MG63 (cell line): ENCODE data around the gene RNF152. TPM values are rescaled to one million over a fixed set of nuclear protein-coding genes. Genes with fewer than 3 reads are reported as not detected.

Experiments
- DNase-seq: peaks from one replicate; pipeline ENCODE4 v3.0.0-alpha.2; 2020
- H3K27me3 ChIP-seq: fragments of 250-450 bp; sonication (Bioruptor Pico); 2 replicates; pipeline ENCODE4 v1.5.1; 2020; ENCODE audit warnings: mild to moderate bottlenecking, moderate library complexity
- H3K36me3 ChIP-seq: fragments of 250-450 bp; sonication (Bioruptor Pico); 2 replicates; pipeline ENCODE4 v1.5.1; 2020; ENCODE audit warnings: mild to moderate bottlenecking, moderate library complexity
- H3K4me3 ChIP-seq: fragments of 250-450 bp; sonication (Bioruptor Pico); 2 replicates; pipeline ENCODE4 v1.5.1; 2020; ENCODE audit warnings: mild to moderate bottlenecking, moderate library complexity
- H3K9me3 ChIP-seq: fragments of 250-450 bp; sonication (Bioruptor Pico); 2 replicates; pipeline ENCODE4 v1.5.1; 2020; ENCODE audit warnings: mild to moderate bottlenecking, moderate library complexity
- total RNA-seq: library from RNA; depleted of rRNA; stranded (reverse); fragments of >200 nt; shearing (Covaris generic); gene quantifications from 2 replicates; pipeline ENCODE4 v1.2.3, GENCODE V29; 2014; ENCODE audit warnings: low replicate concordance

Gene RNF152
- total RNA-seq, 1 experiment from 2014 or later, result 1.1 TPM

GRCh38 chr18:61900504-61901281 is 7.9 kb upstream of the RNF152 start:
- no peak for DNase-seq
- H3K27me3 ChIP-seq, result no peaks in the 10 kb centered on the region
- H3K4me3 ChIP-seq, result no peak overlapping the region

GRCh38 chr18:61898640-61899101 is 5.9 kb upstream of the RNF152 start:
- DNase-seq, result no peak
- Histone ChIP-seq H3K27me3 (no peaks in the 10 kb centered on the region), H3K36me3 (no peaks in the 10 kb centered on the region), H3K9me3 (no peaks in the 10 kb centered on the region), H3K4me3 (no peak overlapping the region)

More at GRCh38 chr18:61900504-61901281, 7.9 kb upstream of the RNF152 start:
- Histone ChIP-seq H3K9me3 (no peaks in the 10 kb centered on the region), H3K36me3 (no peaks in the 10 kb centered on the region)

DNA sequence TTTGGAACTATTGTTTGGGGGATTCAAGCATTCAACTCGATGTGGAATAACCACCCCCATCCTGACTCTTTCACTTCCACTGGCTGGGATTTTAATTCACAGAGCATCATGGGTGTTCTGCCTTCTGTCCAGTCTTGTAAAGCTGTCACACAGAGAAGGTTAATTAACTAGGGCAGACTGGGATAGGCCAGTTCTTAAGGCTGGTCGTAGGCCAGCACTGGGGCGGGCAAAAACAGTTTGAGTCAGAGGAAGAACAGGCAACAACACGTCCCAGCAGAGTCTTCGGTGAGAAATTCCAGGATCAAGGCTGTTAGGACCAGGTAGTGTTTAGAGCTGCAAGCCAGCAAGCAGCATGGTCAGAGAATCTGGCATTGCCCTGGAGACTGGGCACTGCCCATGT is 4.0 kb upstream of the RNF152 start:
- no peaks in the 10 kb centered on the region for H3K9me3 ChIP-seq
- H3K4me3 ChIP-seq, result no peak overlapping the region
- no peaks in the 10 kb centered on the region for H3K27me3 ChIP-seq
- H3K36me3 ChIP-seq, result no peaks in the 10 kb centered on the region
- peak; percentile 31 for DNase-seq

DNA sequence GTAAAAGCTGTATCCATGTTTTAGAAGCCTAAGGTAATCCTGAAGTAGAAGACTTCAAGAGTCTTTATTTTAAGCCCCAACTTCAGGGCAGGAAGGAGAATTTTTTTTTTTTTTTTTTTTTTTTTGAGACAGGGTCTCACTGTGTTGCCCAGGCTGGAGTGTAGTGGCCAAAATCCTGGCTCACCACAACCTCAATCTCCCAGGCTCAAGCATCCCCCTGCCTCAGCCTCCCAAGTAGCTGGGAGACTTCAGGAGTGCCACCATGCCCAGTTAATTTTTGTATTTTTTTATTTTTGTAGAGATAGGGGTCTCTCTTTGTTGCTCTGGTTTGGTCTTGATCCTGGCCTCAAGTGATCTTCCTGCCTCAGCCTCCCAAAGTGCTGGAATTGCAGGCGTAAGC is 3.3 kb upstream of the RNF152 start:
- no peaks in the 10 kb centered on the region for H3K36me3 ChIP-seq
- no peak for DNase-seq
- no peak overlapping the region for H3K4me3 ChIP-seq
- no peaks in the 10 kb centered on the region for H3K27me3 ChIP-seq
- no peaks in the 10 kb centered on the region for H3K9me3 ChIP-seq

DNA sequence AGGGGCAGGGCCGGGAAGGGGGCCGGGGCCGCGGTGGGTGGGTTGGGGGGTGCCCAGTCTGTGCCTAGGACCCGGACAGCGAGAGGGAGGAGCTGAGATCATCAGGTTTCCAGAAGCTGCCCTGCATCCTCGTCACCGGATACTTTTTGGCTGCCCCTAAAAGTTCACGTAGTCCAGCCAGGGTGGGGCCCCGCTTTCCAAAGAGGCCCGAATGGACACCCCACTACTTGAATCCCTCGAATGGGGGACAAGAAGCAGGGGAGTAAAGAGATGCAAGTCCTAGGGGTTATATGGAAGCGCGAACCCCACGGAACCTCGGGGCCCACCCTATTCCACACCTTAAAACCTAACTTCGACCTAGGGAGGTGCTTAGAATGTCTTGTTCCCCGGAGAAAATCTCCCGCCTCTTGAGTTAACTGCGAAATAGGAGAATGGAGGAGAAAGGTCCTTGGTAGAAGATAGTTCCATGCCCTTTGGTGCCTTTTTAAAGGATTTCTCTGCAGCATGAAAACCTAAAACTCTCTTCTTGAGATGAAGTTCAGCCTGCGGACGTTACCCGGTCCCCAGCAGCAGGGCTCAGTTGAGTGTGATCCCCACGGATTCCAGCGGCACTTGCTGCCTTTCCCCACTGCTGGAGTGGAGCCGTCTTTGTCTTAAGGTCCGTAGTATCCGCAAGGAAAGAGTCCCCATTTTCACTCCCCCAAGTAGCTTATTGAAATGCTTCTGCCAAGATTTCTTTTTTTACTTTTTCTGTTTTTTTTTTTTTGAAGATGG is 2.1 kb upstream of the RNF152 start:
- Histone ChIP-seq H3K4me3 (peak overlapping the region; percentile 59), H3K27me3 (no peaks in the 10 kb centered on the region), H3K36me3 (no peaks in the 10 kb centered on the region), H3K9me3 (no peaks in the 10 kb centered on the region)
- DNase-seq, result no peak

DNA sequence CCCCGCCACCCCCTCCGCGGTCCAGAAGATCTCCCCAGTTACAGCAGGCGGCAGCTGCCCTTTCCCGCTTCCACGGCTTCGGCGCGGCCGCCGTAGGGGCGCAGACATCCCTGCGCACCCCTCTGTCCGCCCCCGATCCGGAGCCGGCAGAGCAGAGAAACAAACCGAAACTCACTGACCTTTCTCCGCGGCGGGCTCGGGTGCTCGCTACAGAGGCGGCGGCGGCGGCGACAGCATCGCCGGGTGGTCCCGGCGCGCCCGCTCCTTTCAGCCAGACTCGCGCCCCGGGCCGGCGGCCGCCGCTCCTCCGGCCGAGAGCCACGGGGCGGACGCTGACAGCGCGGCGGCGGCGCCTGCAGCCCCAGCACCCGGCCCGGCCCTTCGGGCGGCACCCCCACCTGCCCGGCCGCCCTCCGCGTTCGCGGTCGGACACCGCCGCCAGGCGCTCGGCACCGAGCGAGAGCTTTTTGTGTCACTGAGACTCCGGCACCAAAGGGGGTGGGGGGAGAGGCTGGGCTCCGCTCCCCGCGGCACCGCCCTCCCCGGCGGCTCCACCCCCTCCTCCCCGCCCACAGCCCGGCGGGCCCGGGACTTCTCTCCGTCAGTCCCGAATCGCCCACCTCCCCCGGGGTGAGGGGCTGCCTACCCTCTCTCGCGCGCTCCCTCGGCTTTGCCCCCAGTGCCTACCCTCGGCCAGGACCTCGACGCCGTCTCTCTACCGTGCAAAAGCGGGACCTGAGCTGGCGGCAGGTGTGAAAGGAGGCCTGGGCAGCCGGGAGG is 1.4 kb upstream of the RNF152 start:
- Histone ChIP-seq H3K27me3 (no peaks in the 10 kb centered on the region), H3K36me3 (no peaks in the 10 kb centered on the region), H3K4me3 (peak overlapping the region; percentile 59), H3K9me3 (no peaks in the 10 kb centered on the region)
- DNase-seq, result peak; percentile 61

DNA sequence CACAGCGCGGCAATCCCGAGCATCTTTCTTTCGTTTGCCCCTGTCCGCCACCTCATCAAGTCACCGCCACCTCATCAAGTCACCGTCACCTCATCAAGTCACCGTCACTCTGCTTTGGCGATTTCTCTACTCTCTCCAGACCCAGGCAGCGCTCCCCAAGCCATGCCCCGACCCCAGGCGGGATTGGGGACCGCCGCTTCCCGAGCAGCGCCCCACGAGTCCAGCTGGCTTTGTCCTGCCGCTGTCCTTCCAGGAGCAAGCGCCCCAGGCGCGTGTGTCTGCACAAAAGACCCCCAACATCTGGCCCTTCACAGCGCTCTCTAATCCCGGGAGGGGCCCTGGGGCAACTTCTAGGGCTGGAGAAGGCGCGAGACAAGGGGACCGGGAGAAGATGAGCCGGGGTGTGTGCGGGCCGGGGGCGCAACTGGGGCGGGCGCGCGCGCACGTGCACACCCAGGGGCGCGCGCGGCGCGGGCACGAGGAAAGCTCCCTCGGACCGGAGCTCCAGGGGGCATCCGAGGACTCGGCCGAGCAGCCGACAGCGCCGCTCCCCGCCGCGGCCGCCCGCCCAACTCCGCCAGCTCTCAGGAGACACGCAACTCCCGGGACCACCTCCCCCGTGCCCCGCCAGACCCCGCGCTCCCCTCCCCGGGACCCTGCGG is 633 bp upstream of the RNF152 start:
- Histone ChIP-seq H3K4me3 (peak overlapping the region; percentile 59), H3K36me3 (no peaks in the 10 kb centered on the region), H3K9me3 (no peaks in the 10 kb centered on the region), H3K27me3 (no peaks in the 10 kb centered on the region)
- peak; percentile 58 for DNase-seq

DNA sequence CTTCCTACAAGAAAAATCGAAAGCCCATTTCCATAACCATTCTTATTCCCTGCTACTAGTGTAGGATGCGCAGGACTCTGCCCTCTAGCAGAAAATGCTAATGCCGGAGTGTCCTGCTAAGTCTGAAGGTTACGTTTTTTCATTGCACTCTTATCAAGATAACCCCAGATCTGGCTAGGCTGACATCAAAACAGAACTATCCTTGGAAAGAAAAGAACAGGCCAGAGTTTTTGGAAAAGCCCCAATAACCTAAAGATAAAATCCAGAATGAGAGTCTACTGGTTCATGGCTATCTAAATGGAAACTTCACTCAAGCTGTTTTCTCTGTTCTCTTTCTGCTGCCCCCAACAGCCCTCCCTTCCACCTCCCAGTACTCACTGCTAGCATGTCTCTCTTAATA is 913 bp downstream of the RNF152 start:
- no peaks in the 10 kb centered on the region for H3K27me3 ChIP-seq
- no peaks in the 10 kb centered on the region for H3K36me3 ChIP-seq
- no peaks in the 10 kb centered on the region for H3K9me3 ChIP-seq
- no peak overlapping the region for H3K4me3 ChIP-seq
- no peak for DNase-seq

- no peaks in the 10 kb centered on the region for H3K27me3 ChIP-seq
Observed at GRCh38 chr18:61891271-61891670, 1.5 kb downstream of the RNF152 start.

GRCh38 chr18:61890344-61890743 is 2.5 kb downstream of the RNF152 start:
- Histone ChIP-seq H3K4me3 (no peak overlapping the region), H3K27me3 (no peaks in the 10 kb centered on the region), H3K36me3 (no peaks in the 10 kb centered on the region), H3K9me3 (no peaks in the 10 kb centered on the region)
- DNase-seq, result no peak

More at GRCh38 chr18:61891271-61891670, 1.5 kb downstream of the RNF152 start:
- no peaks in the 10 kb centered on the region for H3K9me3 ChIP-seq
- no peak for DNase-seq
- H3K4me3 ChIP-seq, result no peak overlapping the region
- H3K36me3 ChIP-seq, result no peaks in the 10 kb centered on the region

GRCh38 chr18:61889541-61889940 is 3.3 kb downstream of the RNF152 start:
- H3K4me3 ChIP-seq, result no peak overlapping the region
- H3K36me3 ChIP-seq, result no peaks in the 10 kb centered on the region
- DNase-seq, result no peak
- H3K9me3 ChIP-seq, result no peaks in the 10 kb centered on the region
- no peaks in the 10 kb centered on the region for H3K27me3 ChIP-seq

GRCh38 chr18:61888622-61889021 is 4.2 kb downstream of the RNF152 start:
- H3K36me3 ChIP-seq, result no peaks in the 10 kb centered on the region
- no peaks in the 10 kb centered on the region for H3K27me3 ChIP-seq
- no peaks in the 10 kb centered on the region for H3K9me3 ChIP-seq
- no peak overlapping the region for H3K4me3 ChIP-seq
- no peak for DNase-seq

- DNase-seq, result no peak
- H3K4me3 ChIP-seq, result no peak overlapping the region
- H3K27me3 ChIP-seq, result no peaks in the 10 kb centered on the region
- no peaks in the 10 kb centered on the region for H3K9me3 ChIP-seq
- no peaks in the 10 kb centered on the region for H3K36me3 ChIP-seq
Observed at GRCh38 chr18:61887838-61888237, 5.0 kb downstream of the RNF152 start.

GRCh38 chr18:61883547-61883946 is 9.3 kb downstream of the RNF152 start:
- no peaks in the 10 kb centered on the region for H3K9me3 ChIP-seq
- H3K27me3 ChIP-seq, result no peaks in the 10 kb centered on the region
- no peak for DNase-seq
- no peaks in the 10 kb centered on the region for H3K36me3 ChIP-seq
- H3K4me3 ChIP-seq, result no peak overlapping the region

DNA sequence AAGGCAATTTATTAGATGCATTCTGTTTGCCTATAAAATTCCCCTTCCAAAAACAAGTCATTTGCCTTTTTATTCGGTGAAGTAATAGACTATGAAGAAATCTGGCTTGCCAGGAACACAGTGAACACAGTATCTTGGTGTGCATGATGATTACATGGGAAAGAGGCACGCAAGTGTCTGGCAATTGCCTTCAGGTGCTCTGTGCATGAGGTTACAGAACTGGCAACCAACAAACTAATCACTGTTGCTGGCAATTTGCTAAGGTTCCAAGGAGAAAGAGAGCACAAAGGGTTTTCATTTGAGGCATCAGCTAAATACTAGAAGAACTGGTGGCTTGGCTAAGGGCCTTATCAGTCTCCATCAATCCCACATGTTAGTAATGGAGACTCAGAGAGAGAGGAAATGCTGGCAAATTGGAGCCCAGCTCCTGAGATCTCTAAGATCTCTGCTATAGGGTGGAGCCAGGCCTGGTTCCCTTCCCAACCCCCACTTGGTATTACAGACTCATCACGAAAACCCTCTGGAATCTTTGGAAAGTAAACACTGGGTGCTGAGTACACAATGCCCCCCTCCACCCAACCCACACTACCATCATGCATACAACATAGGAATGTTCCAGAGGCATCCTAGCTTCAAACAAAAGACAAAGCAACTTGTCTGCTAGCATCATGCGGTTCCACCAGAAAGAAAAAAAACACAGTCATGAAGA is 10.4 kb downstream of the RNF152 start:
- Histone ChIP-seq H3K4me3 (no peak overlapping the region), H3K36me3 (no peaks in the 10 kb centered on the region), H3K9me3 (no peaks in the 10 kb centered on the region), H3K27me3 (no peaks in the 10 kb centered on the region)
- no peak for DNase-seq

DNA sequence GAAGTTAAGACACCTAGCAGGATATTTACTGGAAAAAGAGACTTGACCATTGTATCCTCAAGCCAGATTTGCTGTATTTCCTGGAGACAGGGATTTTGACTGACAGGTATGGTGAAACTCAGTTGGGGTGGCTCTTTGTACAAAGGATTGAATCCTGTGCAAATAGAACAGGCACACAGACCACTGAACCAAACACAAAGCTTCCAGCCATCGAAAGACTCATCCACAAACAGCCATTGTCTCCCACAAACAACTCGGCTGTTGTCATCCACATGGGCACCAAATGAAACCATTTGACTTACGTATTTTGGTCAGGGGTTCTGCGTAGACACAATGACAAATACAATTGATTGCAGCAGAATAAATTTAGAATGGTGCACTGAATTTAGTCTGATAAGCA is 15.9 kb downstream of the RNF152 start:
- Histone ChIP-seq H3K27me3 (no peaks in the 10 kb centered on the region), H3K36me3 (no peaks in the 10 kb centered on the region), H3K9me3 (no peaks in the 10 kb centered on the region), H3K4me3 (no peak overlapping the region)
- DNase-seq, result no peak
